Progenitor cell of endocrine pancreas (in vitro differentiated cells): ENCODE data around the gene TRMT11. TPM values are rescaled to one million over a fixed set of nuclear protein-coding genes. Genes with fewer than 3 reads are reported as not detected.
"Not testable (repeated sequence)": the region's sequence is repeated elsewhere in the genome, so short reads cannot be mapped to it uniquely, and the experiment has no call there.

Source experiments
- DNase-seq: peaks from one replicate; pipeline ENCODE4 v3.0.0; 2021; ENCODE audit warnings: low spot score; ENCODE audit not compliant: unreplicated experiment
- H3K27ac Mint-ChIP-seq: 2 replicates; pipeline ENCODE4 v1.8.0; 2021; ENCODE audit warnings: mild to moderate bottlenecking, moderate library complexity, mixed read lengths
- H3K27me3 Mint-ChIP-seq: 2 replicates; pipeline ENCODE4 v1.8.0; 2021; ENCODE audit warnings: mixed read lengths
- H3K36me3 Mint-ChIP-seq: 2 replicates; pipeline ENCODE4 v1.8.0; 2022; ENCODE audit warnings: mixed read lengths; ENCODE audit not compliant: insufficient read depth
- H3K4me1 Mint-ChIP-seq: 2 replicates; pipeline ENCODE4 v1.8.0; 2021; ENCODE audit warnings: low read depth, mixed read lengths
- H3K4me3 Mint-ChIP-seq: 2 replicates; pipeline ENCODE4 v1.8.0; 2021; ENCODE audit warnings: low read depth, mild to moderate bottlenecking, moderate library complexity, mixed read lengths
- H3K9me3 Mint-ChIP-seq: 2 replicates; pipeline ENCODE4 v1.8.0; 2021; ENCODE audit warnings: low read depth, mixed read lengths
- total RNA-seq: library from RNA; stranded (reverse); gene quantifications from 2 replicates; pipeline ENCODE4 v1.2.1, GENCODE V29; 2021
- TF ChIP-seq, protein P1 (sequence below): fragments of 200-600 bp; sonication (generic); IDR thresholded peaks from one replicate; pipeline ENCODE4 v1.5.0; 2021; ENCODE audit warnings: antibody characterized with exemption, mild to moderate bottlenecking; ENCODE audit not compliant: unreplicated experiment

TRMT11 gene
- total RNA-seq, 1 donor from 2014 or later: 25.1 TPM

DNA sequence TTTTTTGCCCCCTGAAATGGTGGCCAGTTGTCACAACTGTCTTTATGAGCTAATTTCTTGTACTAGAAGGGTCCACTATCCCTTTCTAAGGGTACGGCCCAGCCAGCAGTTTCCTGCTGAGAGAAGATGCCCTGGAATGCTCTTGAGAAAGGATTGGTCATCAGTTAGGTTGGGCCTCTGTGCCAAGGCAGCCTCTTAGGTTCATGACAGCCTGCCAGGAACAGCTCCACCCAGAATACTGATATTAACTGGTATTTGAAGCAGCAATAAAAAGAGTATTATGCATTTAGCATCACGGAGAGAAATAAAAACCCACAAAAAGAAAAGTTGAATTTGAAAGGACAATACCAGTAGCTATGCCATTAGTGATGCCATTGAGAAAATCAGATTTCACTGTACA lies 38.7 kb upstream of the TRMT11 start:
- DNase-seq: no peak
- Mint-ChIP-seq H3K4me3 (no peak overlapping the region), H3K27ac (no peak overlapping the region), H3K9me3 (peaks cover 4% of the 10 kb centered on the region), H3K4me1 (peaks cover 30% of the 10 kb centered on the region), H3K36me3 (no peaks in the 10 kb centered on the region), H3K27me3 (no peaks in the 10 kb centered on the region)
- TF ChIP-seq, protein P1, sequence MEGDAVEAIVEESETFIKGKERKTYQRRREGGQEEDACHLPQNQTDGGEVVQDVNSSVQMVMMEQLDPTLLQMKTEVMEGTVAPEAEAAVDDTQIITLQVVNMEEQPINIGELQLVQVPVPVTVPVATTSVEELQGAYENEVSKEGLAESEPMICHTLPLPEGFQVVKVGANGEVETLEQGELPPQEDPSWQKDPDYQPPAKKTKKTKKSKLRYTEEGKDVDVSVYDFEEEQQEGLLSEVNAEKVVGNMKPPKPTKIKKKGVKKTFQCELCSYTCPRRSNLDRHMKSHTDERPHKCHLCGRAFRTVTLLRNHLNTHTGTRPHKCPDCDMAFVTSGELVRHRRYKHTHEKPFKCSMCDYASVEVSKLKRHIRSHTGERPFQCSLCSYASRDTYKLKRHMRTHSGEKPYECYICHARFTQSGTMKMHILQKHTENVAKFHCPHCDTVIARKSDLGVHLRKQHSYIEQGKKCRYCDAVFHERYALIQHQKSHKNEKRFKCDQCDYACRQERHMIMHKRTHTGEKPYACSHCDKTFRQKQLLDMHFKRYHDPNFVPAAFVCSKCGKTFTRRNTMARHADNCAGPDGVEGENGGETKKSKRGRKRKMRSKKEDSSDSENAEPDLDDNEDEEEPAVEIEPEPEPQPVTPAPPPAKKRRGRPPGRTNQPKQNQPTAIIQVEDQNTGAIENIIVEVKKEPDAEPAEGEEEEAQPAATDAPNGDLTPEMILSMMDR: no peak

GRCh38 chr6:125948455-125948854 lies 37.9 kb upstream of the TRMT11 start:
- Mint-ChIP-seq H3K4me1 (peaks cover 26% of the 10 kb centered on the region), H3K9me3 (peaks cover 4% of the 10 kb centered on the region), H3K36me3 (no peaks in the 10 kb centered on the region), H3K4me3 (no peak overlapping the region), H3K27ac (no peak overlapping the region), H3K27me3 (no peaks in the 10 kb centered on the region)
- no peak for DNase-seq
- TF ChIP-seq, protein P1: no peak

- H3K4me3 Mint-ChIP-seq: no peak overlapping the region
- DNase-seq: no peak
- H3K27ac Mint-ChIP-seq: no peak overlapping the region
- peaks cover 4% of the 10 kb centered on the region for H3K9me3 Mint-ChIP-seq
- H3K27me3 Mint-ChIP-seq: no peaks in the 10 kb centered on the region
- no peaks in the 10 kb centered on the region for H3K36me3 Mint-ChIP-seq
- TF ChIP-seq, protein P1: no peak
- peaks cover 22% of the 10 kb centered on the region for H3K4me1 Mint-ChIP-seq
Measured at GRCh38 chr6:125949069-125949468, 37.3 kb upstream of the TRMT11 start.

DNA sequence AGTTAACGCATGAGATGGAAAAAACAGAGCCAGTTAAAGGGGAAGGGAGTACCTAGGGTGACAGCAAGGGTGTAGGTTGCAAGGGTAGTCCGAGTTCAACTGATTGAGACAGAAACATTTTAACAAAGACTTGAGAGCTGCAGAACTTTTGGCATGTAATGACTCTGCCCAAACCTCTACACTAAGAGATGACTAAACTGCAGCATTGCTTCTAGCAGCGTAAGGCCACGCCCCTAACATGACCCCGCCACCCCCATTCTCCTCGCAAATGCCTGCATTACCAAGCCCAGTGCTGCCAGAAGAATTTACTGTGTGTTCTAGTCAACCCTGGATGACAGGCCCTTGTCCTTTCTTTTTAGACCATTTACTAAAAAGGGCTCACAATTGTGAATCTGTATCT lies 36.0 kb upstream of the TRMT11 start:
- no peak overlapping the region for H3K4me3 Mint-ChIP-seq
- H3K9me3 Mint-ChIP-seq: peaks cover 4% of the 10 kb centered on the region
- DNase-seq: no peak
- H3K27me3 Mint-ChIP-seq: no peaks in the 10 kb centered on the region
- no peaks in the 10 kb centered on the region for H3K36me3 Mint-ChIP-seq
- peaks cover 24% of the 10 kb centered on the region for H3K4me1 Mint-ChIP-seq
- TF ChIP-seq, protein P1: no peak
- H3K27ac Mint-ChIP-seq: no peak overlapping the region

- H3K27me3 Mint-ChIP-seq, DNase-seq, H3K27ac Mint-ChIP-seq, H3K36me3 Mint-ChIP-seq, H3K4me3 Mint-ChIP-seq, H3K9me3 Mint-ChIP-seq: not testable (repeated sequence)
- H3K4me1 Mint-ChIP-seq: peaks cover 23% of the 10 kb centered on the region
Measured at GRCh38 chr6:125950716-125951115, 35.6 kb upstream of the TRMT11 start.

DNA sequence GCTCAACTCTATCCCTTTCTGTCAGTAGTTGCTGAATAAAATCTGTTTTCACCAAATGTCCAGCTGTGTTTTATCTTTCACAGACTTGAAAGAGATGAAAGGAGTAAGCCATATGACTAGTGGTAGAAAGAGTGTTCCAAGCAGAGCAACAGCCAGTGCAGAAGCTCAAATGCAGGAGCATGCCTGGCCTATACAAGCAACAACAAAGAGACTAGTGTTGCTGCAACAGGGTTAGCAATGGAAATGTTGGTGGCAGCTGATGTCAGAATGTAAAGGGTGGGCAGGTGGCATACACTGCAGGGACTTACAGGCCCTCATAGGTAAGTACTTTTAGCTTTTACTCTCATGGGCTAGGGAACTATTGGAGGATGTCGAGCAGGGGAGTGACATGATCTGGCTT lies 35.0 kb upstream of the TRMT11 start:
- DNase-seq: no peak
- peaks cover 22% of the 10 kb centered on the region for H3K4me1 Mint-ChIP-seq
- no peaks in the 10 kb centered on the region for H3K36me3 Mint-ChIP-seq
- TF ChIP-seq, protein P1: no peak
- no peak overlapping the region for H3K27ac Mint-ChIP-seq
- peaks cover 4% of the 10 kb centered on the region for H3K9me3 Mint-ChIP-seq
- H3K4me3 Mint-ChIP-seq: no peak overlapping the region
- H3K27me3 Mint-ChIP-seq: no peaks in the 10 kb centered on the region
